Liver (tissue), 9 donors: ENCODE measurements around the gene CDH13. TPM values are rescaled to one million over a fixed set of nuclear protein-coding genes. Genes with fewer than 3 reads are reported as not detected.

ENCODE experiments used
- DNase-seq: peaks from one replicate; pipeline ENCODE4 v3.0.0-alpha.2; 2017; ENCODE audit warnings: low spot score
- H3K27ac ChIP-seq, 2 donors: one replicate each; pipeline ENCODE4 v1.7.0; 2013; ENCODE audit warnings: inconsistent platforms in 2 of 2, low read length in 2 of 2, control low read depth in 1 of 2, low read depth in 1 of 2, mild to moderate bottlenecking in 1 of 2
- H3K27me3 ChIP-seq, 4 donors: one replicate each; pipeline versions ENCODE4 v1.6.1 to v1.7.0; 2013; ENCODE audit warnings: low read length in 3 of 4, inconsistent platforms in 1 of 4, mild to moderate bottlenecking in 1 of 4, moderate library complexity in 1 of 4; ENCODE audit not compliant: control insufficient read depth in 4 of 4, insufficient read depth in 4 of 4
- H3K36me3 ChIP-seq, 4 donors: one replicate each; pipeline versions ENCODE4 v1.6.1 to v1.7.0; 2013; ENCODE audit warnings: low read length in 3 of 4, mild to moderate bottlenecking in 3 of 4, low read depth in 1 of 4, moderate library complexity in 1 of 4; ENCODE audit not compliant: control insufficient read depth in 4 of 4, insufficient read depth in 3 of 4
- H3K4me1 ChIP-seq, 4 donors: one replicate each; pipeline versions ENCODE4 v1.6.1 to v1.7.0; 2013; ENCODE audit warnings: low read length in 3 of 4, mild to moderate bottlenecking in 3 of 4, moderate library complexity in 1 of 4; ENCODE audit not compliant: control insufficient read depth in 4 of 4, insufficient read depth in 4 of 4
- H3K4me3 ChIP-seq, 3 donors: one replicate each; pipeline versions ENCODE4 v1.6.1 to v1.7.0; 2013; ENCODE audit warnings: low read length in 3 of 3, control low read depth in 1 of 3, low read depth in 1 of 3, mild to moderate bottlenecking in 1 of 3
- H3K9ac ChIP-seq, 2 donors: one replicate each; pipeline ENCODE4 v1.7.0; 2013; ENCODE audit warnings: low read length in 2 of 2, mild to moderate bottlenecking in 2 of 2, moderate library complexity in 2 of 2, control low read depth in 1 of 2, low read depth in 1 of 2
- H3K9me3 ChIP-seq, 4 donors: one replicate each; pipeline versions ENCODE4 v1.6.1 to v1.7.0; 2013; ENCODE audit warnings: low read length in 3 of 4; ENCODE audit not compliant: control insufficient read depth in 4 of 4
- EGR1 ChIP-seq, 2 donors: IDR thresholded peaks; 2 replicates each; pipeline ENCODE4 v1.6.1; 2016 to 2018; ENCODE audit warnings: antibody characterized with exemption in 2 of 2, low read depth in 2 of 2
- FOXA1 ChIP-seq: IDR thresholded peaks from 2 replicates; pipeline ENCODE4 v1.6.1; 2016; ENCODE audit warnings: antibody characterized with exemption
- FOXA2 ChIP-seq: IDR thresholded peaks from 2 replicates; pipeline ENCODE4 v1.6.1; 2016; ENCODE audit warnings: antibody characterized with exemption
- GABPA ChIP-seq, 2 donors: IDR thresholded peaks in 1 of 2; conservative IDR thresholded peaks in 1 of 2; 2 replicates each; pipeline ENCODE4 v1.6.1; 2016; ENCODE audit warnings: antibody characterized with exemption in 2 of 2, mild to moderate bottlenecking in 1 of 2, moderate library complexity in 1 of 2
- HNF4A ChIP-seq, 2 donors: conservative IDR thresholded peaks; 2 replicates each; pipeline ENCODE4 v1.6.1; 2016; ENCODE audit warnings: antibody characterized with exemption in 2 of 2, mild to moderate bottlenecking in 2 of 2
- HNF4G ChIP-seq: IDR thresholded peaks from 2 replicates; pipeline ENCODE4 v1.6.1; 2016; ENCODE audit warnings: antibody characterized with exemption
- JUND ChIP-seq, 2 donors: IDR thresholded peaks; 2 replicates each; pipeline ENCODE4 v1.6.1; 2016; ENCODE audit warnings: antibody characterized with exemption in 2 of 2
- NR2F2 ChIP-seq: IDR thresholded peaks from 2 replicates; pipeline ENCODE4 v1.6.1; 2016; ENCODE audit warnings: antibody characterized with exemption
- RAD21 ChIP-seq, 2 donors: IDR thresholded peaks; 2 replicates each; pipeline ENCODE4 v1.6.1; 2016; ENCODE audit warnings: antibody characterized with exemption in 2 of 2, mild to moderate bottlenecking in 2 of 2
- RXRA ChIP-seq, 2 donors: IDR thresholded peaks; 2 replicates each; pipeline ENCODE4 v1.6.1; 2017 to 2018; ENCODE audit warnings: antibody characterized with exemption in 2 of 2, mild to moderate bottlenecking in 1 of 2
- SP1 ChIP-seq: IDR thresholded peaks from 2 replicates; pipeline ENCODE4 v1.6.1; 2018; ENCODE audit warnings: antibody characterized with exemption, mild to moderate bottlenecking
- YY1 ChIP-seq: IDR thresholded peaks from 2 replicates; pipeline ENCODE4 v1.6.1; 2016; ENCODE audit warnings: antibody characterized with exemption, mild to moderate bottlenecking
- WGBS: extraction: QIAGEN DNeasy Blood & Tissue Kit; methylation state at CpG from one replicate; pipeline ENCODE4 v1.1.7; 2013; 5-methylcytosine and 5-hydroxymethylcytosine counted together
- polyA plus RNA-seq, 2 donors: library from polyadenylated mRNA; stranded (reverse) in 1 of 2; unstranded in 1 of 2; fragments of 200-250 nt in 1 of 2; fragments of >200 nt in 1 of 2; fragmentation: Nextera tagmentation in 1 of 2; extraction: Ambion mirVana in 1 of 2; gene quantifications; one replicate each; pipeline versions ENCODE4 v1.2.1 to v1.2.3, GENCODE V29; 2013 to 2015
- total RNA-seq, 2 donors: library from RNA; depleted of rRNA; stranded (reverse); fragments of >200 nt; gene quantifications; one replicate each; pipeline ENCODE4 v1.2.3, GENCODE V29; 2014
- TF ChIP-seq, protein P1 (sequence below): IDR thresholded peaks from 2 replicates; pipeline ENCODE4 v1.6.1; 2016; ENCODE audit warnings: antibody characterized with exemption
- TF ChIP-seq, protein P2 (sequence below): IDR thresholded peaks from 2 replicates; pipeline ENCODE4 v1.6.1; 2016; ENCODE audit warnings: antibody characterized with exemption
- TF ChIP-seq, protein P3 (sequence below): IDR thresholded peaks from 2 replicates; pipeline ENCODE4 v1.6.1; 2016; ENCODE audit warnings: antibody characterized with exemption
- TF ChIP-seq, protein P4 (sequence below): IDR thresholded peaks from 2 replicates; pipeline ENCODE4 v1.6.1; 2016; ENCODE audit warnings: antibody characterized with exemption, mild to moderate bottlenecking
- TF ChIP-seq, protein P5 (sequence below): fragments of 150-350 bp; IDR thresholded peaks from 2 replicates; pipeline ENCODE4 v1.5.1; 2017; ENCODE audit warnings: improper control_type of control experiment, low read depth, low read length; ENCODE audit not compliant: missing input control
- donor health status: healthy.
- donor health status: healthy.
- donor health status: healthy.
- donor health status: healthy.
- donor health status: healthy.

The CDH13 gene
- total and polyA plus RNA-seq, 4 donors: 0.21 to 1.5 (median 0.58) TPM

DNA sequence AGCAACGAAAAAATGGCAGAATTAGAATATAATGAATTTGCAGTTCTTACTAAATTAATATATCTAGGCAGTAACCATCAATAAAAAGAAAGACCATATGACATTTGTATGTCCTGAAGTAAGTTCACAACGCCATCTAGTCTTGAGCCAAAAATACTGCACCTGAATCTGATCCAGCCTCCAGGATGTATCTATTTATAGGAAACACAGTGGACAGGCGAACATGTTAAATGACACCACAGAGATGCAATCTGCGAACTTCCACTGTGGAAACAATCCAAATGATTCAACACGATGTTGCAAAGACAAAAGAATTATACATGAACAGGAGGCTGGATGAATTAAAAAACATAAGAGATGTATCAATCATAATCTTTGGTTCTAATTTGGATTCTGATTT lies 197.6 kb downstream of the CDH13 start:
- Histone ChIP-seq H3K9ac (no peak overlapping the region), H3K4me1 (no peaks in the 10 kb centered on the region), H3K27me3 (peaks cover 0 to 3% (median 0%) of the 10 kb centered on the region in 4 donors), H3K9me3 (peaks cover 0 to 1% (median 0%) of the 10 kb centered on the region in 4 donors), H3K27ac (no peak overlapping the region), H3K4me3 (no peak overlapping the region), H3K36me3 (no peaks in the 10 kb centered on the region)
- DNase-seq: no peak
- TF ChIP-seq FOXA1: no peak
- TF ChIP-seq EGR1 (IDR thresholded peaks at IDR 0.05; ENCODE audit: low read depth in 2 of 2): no peak
- TF ChIP-seq RAD21 (IDR thresholded peaks at IDR 0.05): peak in 1 of 2 donors; percentile 50
- no peak for TF ChIP-seq RXRA (IDR thresholded peaks at IDR 0.05)
- TF ChIP-seq, protein P1, sequence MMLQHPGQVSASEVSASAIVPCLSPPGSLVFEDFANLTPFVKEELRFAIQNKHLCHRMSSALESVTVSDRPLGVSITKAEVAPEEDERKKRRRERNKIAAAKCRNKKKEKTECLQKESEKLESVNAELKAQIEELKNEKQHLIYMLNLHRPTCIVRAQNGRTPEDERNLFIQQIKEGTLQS: no peak
- TF ChIP-seq SP1: no peak
- TF ChIP-seq HNF4A (conservative IDR thresholded peaks at IDR 0.05): no peak
- WGBS: 78% methylated on average over 5 of the region's 5 CpGs

DNA sequence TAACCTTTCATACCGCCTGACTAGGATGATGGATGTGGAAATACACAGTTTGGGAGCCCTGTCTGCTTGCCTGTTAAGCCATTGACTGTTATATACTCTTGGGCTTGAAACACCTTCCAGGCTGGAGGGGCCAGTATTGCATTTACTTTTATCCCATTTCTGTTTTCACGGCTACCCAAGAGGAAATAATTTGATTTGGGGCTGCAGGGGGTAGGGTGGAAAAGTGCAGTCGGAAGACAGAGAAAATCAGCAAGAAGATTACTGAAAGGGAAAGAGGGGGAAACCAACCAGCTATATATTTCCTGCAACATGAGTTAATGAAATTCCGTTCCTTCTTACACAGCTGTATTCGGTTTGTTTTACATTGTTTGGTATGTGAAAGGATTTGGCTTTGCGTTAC lies 202.5 kb downstream of the CDH13 start:
- Histone ChIP-seq H3K27me3 (no peaks in the 10 kb centered on the region), H3K36me3 (no peaks in the 10 kb centered on the region), H3K9ac (no peak overlapping the region), H3K4me1 (no peaks in the 10 kb centered on the region), H3K9me3 (no peaks in the 10 kb centered on the region), H3K27ac (no peak overlapping the region), H3K4me3 (no peak overlapping the region)
- no peak for DNase-seq
- TF ChIP-seq, protein P2, sequence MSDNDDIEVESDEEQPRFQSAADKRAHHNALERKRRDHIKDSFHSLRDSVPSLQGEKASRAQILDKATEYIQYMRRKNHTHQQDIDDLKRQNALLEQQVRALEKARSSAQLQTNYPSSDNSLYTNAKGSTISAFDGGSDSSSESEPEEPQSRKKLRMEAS: no peak
- TF ChIP-seq, protein P3, sequence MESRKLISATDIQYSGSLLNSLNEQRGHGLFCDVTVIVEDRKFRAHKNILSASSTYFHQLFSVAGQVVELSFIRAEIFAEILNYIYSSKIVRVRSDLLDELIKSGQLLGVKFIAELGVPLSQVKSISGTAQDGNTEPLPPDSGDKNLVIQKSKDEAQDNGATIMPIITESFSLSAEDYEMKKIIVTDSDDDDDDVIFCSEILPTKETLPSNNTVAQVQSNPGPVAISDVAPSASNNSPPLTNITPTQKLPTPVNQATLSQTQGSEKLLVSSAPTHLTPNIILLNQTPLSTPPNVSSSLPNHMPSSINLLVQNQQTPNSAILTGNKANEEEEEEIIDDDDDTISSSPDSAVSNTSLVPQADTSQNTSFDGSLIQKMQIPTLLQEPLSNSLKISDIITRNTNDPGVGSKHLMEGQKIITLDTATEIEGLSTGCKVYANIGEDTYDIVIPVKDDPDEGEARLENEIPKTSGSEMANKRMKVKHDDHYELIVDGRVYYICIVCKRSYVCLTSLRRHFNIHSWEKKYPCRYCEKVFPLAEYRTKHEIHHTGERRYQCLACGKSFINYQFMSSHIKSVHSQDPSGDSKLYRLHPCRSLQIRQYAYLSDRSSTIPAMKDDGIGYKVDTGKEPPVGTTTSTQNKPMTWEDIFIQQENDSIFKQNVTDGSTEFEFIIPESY: no peak
- no peak for TF ChIP-seq JUND (IDR thresholded peaks at IDR 0.05)
- TF ChIP-seq FOXA2: no peak
- no peak for TF ChIP-seq SP1
- TF ChIP-seq RXRA (IDR thresholded peaks at IDR 0.05): no peak
- no peak for TF ChIP-seq GABPA (IDR thresholded peaks at IDR 0.05 in 1 of 2, conservative IDR thresholded peaks at IDR 0.05 in 1 of 2)
- TF ChIP-seq FOXA1: no peak
- TF ChIP-seq, protein P1: no peak
- no peak for TF ChIP-seq YY1
- TF ChIP-seq RAD21 (IDR thresholded peaks at IDR 0.05): no peak
- TF ChIP-seq NR2F2: no peak
- TF ChIP-seq HNF4G: no peak
- TF ChIP-seq, protein P4, sequence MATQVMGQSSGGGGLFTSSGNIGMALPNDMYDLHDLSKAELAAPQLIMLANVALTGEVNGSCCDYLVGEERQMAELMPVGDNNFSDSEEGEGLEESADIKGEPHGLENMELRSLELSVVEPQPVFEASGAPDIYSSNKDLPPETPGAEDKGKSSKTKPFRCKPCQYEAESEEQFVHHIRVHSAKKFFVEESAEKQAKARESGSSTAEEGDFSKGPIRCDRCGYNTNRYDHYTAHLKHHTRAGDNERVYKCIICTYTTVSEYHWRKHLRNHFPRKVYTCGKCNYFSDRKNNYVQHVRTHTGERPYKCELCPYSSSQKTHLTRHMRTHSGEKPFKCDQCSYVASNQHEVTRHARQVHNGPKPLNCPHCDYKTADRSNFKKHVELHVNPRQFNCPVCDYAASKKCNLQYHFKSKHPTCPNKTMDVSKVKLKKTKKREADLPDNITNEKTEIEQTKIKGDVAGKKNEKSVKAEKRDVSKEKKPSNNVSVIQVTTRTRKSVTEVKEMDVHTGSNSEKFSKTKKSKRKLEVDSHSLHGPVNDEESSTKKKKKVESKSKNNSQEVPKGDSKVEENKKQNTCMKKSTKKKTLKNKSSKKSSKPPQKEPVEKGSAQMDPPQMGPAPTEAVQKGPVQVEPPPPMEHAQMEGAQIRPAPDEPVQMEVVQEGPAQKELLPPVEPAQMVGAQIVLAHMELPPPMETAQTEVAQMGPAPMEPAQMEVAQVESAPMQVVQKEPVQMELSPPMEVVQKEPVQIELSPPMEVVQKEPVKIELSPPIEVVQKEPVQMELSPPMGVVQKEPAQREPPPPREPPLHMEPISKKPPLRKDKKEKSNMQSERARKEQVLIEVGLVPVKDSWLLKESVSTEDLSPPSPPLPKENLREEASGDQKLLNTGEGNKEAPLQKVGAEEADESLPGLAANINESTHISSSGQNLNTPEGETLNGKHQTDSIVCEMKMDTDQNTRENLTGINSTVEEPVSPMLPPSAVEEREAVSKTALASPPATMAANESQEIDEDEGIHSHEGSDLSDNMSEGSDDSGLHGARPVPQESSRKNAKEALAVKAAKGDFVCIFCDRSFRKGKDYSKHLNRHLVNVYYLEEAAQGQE: no peak
- no peak for TF ChIP-seq EGR1 (IDR thresholded peaks at IDR 0.05; ENCODE audit: low read depth in 2 of 2)
- TF ChIP-seq, protein P5, sequence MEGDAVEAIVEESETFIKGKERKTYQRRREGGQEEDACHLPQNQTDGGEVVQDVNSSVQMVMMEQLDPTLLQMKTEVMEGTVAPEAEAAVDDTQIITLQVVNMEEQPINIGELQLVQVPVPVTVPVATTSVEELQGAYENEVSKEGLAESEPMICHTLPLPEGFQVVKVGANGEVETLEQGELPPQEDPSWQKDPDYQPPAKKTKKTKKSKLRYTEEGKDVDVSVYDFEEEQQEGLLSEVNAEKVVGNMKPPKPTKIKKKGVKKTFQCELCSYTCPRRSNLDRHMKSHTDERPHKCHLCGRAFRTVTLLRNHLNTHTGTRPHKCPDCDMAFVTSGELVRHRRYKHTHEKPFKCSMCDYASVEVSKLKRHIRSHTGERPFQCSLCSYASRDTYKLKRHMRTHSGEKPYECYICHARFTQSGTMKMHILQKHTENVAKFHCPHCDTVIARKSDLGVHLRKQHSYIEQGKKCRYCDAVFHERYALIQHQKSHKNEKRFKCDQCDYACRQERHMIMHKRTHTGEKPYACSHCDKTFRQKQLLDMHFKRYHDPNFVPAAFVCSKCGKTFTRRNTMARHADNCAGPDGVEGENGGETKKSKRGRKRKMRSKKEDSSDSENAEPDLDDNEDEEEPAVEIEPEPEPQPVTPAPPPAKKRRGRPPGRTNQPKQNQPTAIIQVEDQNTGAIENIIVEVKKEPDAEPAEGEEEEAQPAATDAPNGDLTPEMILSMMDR: no peak
- 78% methylated on average over 6 of the region's 6 CpGs for WGBS
